ENCODE results near the gene SRR. TPM values are rescaled to one million over a fixed set of nuclear protein-coding genes. Genes with fewer than 3 reads are reported as not detected.
"Not testable (repeated sequence)": the region's sequence is repeated elsewhere in the genome, so short reads cannot be mapped to it uniquely, and the experiment has no call there.

SRR gene
- total RNA-seq, 1 donor from 2014 or later: 11.6 TPM

DNA sequence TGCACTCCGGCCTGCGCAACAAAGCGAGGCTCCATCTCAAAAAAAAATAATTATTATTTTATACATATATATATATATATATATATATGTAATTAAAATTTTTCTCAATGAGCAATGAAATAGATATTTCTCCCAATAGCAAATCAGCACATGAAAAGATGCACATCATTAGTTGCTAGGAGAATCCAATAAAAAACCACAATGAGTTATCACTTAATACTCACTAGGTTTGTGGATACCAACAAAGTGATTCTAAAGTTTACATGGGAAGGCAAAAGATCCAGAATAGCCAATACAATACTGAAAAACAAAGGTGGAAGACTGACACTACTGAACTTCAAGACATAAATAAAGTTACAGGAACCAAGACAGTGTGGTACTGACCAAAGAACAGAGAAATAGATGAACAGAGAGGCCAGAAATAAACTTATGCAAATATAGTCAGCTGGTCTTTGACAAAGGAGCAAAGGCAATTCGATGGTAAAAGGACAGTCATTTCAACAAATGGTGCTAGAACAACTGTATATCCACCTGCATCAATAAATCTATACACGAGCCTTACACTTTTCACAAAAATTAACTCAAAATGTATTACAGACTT is 13.8 kb upstream of the SRR start:
- DNase-seq (ENCODE audit: low read depth in 2 of 2): no peak

- no peak for DNase-seq (ENCODE audit: low read depth in 2 of 2)
These were observed 11.7 kb upstream of the SRR start for GRCh38 chr17:2292100-2292499.

DNA sequence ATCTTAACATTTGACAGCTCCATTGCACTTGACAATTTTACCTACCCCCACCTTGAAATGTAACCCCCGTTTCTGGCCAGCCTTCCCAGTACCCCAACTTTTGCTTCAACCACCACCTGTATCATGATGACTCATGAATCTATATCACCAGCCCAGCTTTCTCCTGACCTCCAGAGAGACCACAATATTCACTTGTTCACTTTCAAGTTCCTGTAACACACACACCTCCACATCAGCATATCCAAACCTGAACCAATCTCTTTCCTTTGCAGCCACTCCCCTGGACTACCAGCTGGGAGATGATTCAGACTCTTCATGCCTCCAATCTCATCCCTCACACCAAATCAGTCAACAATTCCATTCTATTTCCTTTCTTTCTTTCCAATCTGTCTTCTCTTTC is 8.2 kb upstream of the SRR start:
- no peak for DNase-seq (ENCODE audit: low read depth in 2 of 2)

DNA sequence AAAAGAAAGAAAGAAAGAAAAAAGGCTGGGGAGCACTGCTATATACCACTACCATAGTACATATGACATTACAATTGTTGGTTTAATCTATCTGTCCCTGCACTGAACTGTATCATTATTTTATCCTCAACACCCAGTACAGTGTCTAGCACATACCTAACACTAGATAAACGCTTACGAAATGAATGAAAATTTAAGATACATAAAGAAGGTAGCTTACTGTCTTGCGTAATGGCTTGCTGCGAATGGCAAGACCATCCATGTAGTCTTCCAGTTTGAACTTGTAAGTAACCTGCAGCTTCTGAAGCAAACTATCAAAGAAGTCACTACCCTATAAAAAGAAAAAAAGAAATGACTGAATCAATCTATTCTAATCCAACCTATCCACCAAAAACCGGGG is 6.7 kb upstream of the SRR start:
- DNase-seq (ENCODE audit: low read depth in 2 of 2): no peak

GRCh38 chr17:2299136-2299535 is 4.6 kb upstream of the SRR start:
- DNase-seq (ENCODE audit: low read depth in 2 of 2): no peak

GRCh38 chr17:2299756-2300155 is 4.0 kb upstream of the SRR start:
- DNase-seq (ENCODE audit: low read depth in 2 of 2): no peak

- peak in 1 of 2 donors; percentile 9 for DNase-seq (ENCODE audit: low read depth in 2 of 2)
These were observed 959 bp upstream of the SRR start for GRCh38 chr17:2302778-2303203.

GRCh38 chr17:2304931-2305330 is 1.2 kb downstream of the SRR start:
- DNase-seq (ENCODE audit: low read depth in 2 of 2): no peak

- DNase-seq (ENCODE audit: low read depth in 2 of 2): no peak
These were observed 5.8 kb downstream of the SRR start for GRCh38 chr17:2309338-2310154.

GRCh38 chr17:2312736-2313135 is 9.0 kb downstream of the SRR start:
- DNase-seq (ENCODE audit: low read depth in 2 of 2): peak in 1 of 2 donors; percentile 53

- DNase-seq (ENCODE audit: low read depth in 2 of 2): not testable (repeated sequence)
These were observed 13.1 kb downstream of the SRR start for GRCh38 chr17:2316916-2317205.

DNA sequence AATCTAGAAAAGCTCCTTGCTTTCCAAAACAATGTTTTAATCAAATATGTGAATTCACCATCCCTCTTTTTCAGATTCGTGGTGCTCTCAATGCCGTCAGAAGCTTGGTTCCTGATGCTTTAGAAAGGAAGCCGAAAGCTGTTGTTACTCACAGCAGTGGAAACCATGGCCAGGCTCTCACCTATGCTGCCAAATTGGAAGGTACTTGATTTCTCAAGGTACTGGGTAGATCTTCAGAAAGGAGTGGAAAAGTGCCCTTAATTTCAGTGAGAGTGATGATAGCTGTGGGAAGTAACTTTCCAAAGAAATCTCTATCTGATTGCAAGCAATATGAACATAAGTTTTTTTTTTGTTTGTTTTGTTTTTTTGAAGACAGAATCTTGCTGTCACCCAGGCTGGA is 14.0 kb downstream of the SRR start:
- no peak for DNase-seq (ENCODE audit: low read depth in 2 of 2)

GRCh38 chr17:2319051-2319450 is 15.3 kb downstream of the SRR start:
- DNase-seq (ENCODE audit: low read depth in 2 of 2): no peak

DNA sequence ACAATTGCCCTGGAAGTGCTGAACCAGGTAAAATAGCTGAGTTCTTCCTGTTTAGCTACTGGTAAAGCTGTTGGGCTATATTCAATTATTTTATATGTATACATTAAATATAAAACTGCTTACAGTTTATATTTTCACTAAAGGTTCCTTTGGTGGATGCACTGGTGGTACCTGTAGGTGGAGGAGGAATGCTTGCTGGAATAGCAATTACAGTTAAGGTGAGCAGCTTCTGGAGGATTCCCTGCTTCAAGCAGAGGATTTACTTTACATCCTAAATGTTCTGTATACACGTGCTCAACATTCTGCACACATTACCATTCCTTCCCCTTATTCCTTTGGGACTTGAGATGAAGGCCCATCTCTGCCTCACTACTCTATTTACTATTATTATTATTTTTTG is 17.6 kb downstream of the SRR start:
- no peak for DNase-seq (ENCODE audit: low read depth in 2 of 2)

DNA sequence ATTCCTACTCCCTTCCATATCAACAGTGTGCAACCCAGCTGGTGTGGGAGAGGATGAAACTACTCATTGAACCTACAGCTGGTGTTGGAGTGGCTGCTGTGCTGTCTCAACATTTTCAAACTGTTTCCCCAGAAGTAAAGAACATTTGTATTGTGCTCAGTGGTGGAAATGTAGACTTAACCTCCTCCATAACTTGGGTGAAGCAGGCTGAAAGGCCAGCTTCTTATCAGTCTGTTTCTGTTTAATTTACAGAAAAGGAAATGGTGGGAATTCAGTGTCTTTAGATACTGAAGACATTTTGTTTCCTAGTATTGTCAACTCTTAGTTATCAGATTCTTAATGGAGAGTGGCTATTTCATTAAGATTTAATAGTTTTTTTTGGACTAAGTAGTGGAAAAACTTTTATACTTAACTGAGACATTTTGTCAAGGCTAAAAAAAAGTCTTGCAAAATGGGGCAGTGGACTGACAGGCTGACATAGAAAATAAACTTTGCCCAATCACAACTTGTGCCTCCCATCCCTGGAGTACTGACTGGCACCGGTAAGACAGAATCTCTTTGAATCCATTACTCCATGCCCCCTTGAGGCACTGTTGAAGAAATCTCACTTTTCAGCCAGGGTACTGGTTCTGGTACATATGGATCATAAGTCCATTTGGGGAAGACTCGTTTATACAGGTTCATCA is 20.0 kb downstream of the SRR start:
- DNase-seq (ENCODE audit: low read depth in 2 of 2): peak in 1 of 2 donors; percentile 49

GRCh38 chr17:2331303-2331702 is 27.6 kb downstream of the SRR start:
- DNase-seq (ENCODE audit: low read depth in 2 of 2): no peak

- DNase-seq (ENCODE audit: low read depth in 2 of 2): no peak
These were observed 32.0 kb downstream of the SRR start for GRCh38 chr17:2335726-2336214.

GRCh38 chr17:2336215-2336851 is 32.6 kb downstream of the SRR start, which contains the start of gene TSR1:
Gene TSR1 (minus strand): TSS chr17:2336457. CDS start chr17:2336427, 30 bp downstream.
- DNase-seq (ENCODE audit: low read depth in 2 of 2): peak; percentile 75 to 92

DNA sequence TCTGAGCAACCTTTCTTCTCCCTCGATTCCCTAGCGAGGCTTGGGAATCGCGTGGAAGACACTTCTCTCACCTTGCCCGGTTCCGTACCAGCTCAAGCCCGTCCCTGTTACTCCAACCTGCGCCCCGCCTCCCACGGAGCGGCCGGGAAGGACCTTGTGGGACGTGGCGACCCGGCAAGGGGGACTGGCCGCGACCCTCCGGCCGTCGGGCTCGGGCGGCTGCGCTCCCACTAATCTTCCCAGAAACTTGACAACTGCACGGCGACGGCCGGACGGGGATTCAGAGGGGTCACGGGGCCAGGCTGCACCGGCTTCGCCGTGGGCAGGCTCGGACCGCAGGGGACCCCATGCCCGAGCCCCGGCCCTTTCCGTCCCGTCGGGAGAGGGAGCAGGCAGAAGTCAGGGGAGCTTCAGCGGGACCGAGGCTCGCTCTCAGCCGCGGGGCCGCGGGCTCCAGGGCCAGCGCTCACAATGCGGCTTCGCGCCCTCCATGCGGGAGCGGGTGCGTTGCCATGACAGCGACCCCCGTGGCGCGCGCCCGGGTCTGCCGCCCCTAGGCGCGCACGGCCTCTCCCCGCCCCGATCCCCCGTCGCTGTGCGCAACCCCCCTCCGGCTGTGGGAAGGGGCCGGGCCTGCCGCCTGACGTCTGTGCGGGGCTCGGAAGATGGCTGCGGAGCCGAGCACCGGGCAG is 33.2 kb downstream of the SRR start, which contains the start of gene SGSM2:
Gene SGSM2, plus strand, starts transcription at position 650 of the 692 bp plus-strand sequence. CDS start 188 bp downstream, outside the sequence.
- peak in 1 of 2 donors; percentile 72 for DNase-seq (ENCODE audit: low read depth in 2 of 2)

- peak in 1 of 2 donors; percentile 77 for DNase-seq (ENCODE audit: low read depth in 2 of 2)
These were observed 34.0 kb downstream of the SRR start for GRCh38 chr17:2337544-2338314.
